Keratinocyte (primary cell): Measurements from ENCODE around the gene TMEM115. TPM values are rescaled to one million over a fixed set of nuclear protein-coding genes. Genes with fewer than 3 reads are reported as not detected.

Experiments
- DNase-seq: peaks from one replicate; pipeline ENCODE4 v3.0.0-alpha.2; 2011; ENCODE audit warnings: low read depth, missing footprints, low spot score
- FAIRE-seq: peaks from 2 replicates; lab custom pipeline; 2011; peaks lifted over from hg19 to GRCh38; lab: Jason Lieb, UNC
- H2AFZ ChIP-seq: 2 replicates; pipeline ENCODE4 v1.6.0; 2012; ENCODE audit warnings: low read length, control low read depth, inconsistent platforms; ENCODE audit not compliant: control insufficient read depth
- H3K27ac ChIP-seq: 2 replicates; pipeline ENCODE4 v1.5.1; 2011; ENCODE audit warnings: low read length; ENCODE audit not compliant: control insufficient read depth, insufficient read depth
- H3K27me3 ChIP-seq: 3 replicates; pipeline ENCODE4 v1.6.0; 2011; ENCODE audit warnings: low read length; ENCODE audit not compliant: control insufficient read depth, insufficient read depth; ENCODE audit errors: extremely low read depth
- H3K36me3 ChIP-seq, 2 experiments: 2 replicates in 1 of 2; 3 replicates in 1 of 2; pipeline ENCODE4 v1.5.1; 2011; ENCODE audit warnings: low read length in 2 of 2, mild to moderate bottlenecking in 1 of 2; ENCODE audit not compliant: control insufficient read depth in 2 of 2, insufficient read depth in 2 of 2; ENCODE audit errors: extremely low read depth in 1 of 2
- H3K4me1 ChIP-seq: 3 replicates; pipeline ENCODE4 v1.5.1; 2011; ENCODE audit warnings: low read length; ENCODE audit not compliant: control insufficient read depth, insufficient read depth; ENCODE audit errors: extremely low read depth
- H3K4me2 ChIP-seq: 3 replicates; pipeline ENCODE4 v1.6.0; 2011; ENCODE audit warnings: low read depth, low read length; ENCODE audit not compliant: control insufficient read depth, insufficient read depth; ENCODE audit errors: extremely low read depth
- H3K4me3 ChIP-seq, 3 experiments: fragments of 200-600 bp in 1 of 3; sonication (generic) in 1 of 3; 2 replicates in 2 of 3; 3 replicates in 1 of 3; pipeline ENCODE4 v1.5.1; 2011 to 2016; ENCODE audit warnings: low read length in 3 of 3, mild to moderate bottlenecking in 3 of 3, control low read depth in 2 of 3, inconsistent platforms in 1 of 3, low read depth in 1 of 3, mixed read lengths in 1 of 3, mixed run types in 1 of 3, moderate library complexity in 1 of 3; ENCODE audit not compliant: control insufficient read depth in 2 of 3, insufficient read depth in 2 of 3; ENCODE audit errors: extremely low read depth in 1 of 3
- H3K79me2 ChIP-seq: 2 replicates; pipeline ENCODE4 v1.6.0; 2012; ENCODE audit warnings: low read length; ENCODE audit not compliant: control insufficient read depth, insufficient read depth
- H3K9ac ChIP-seq: 3 replicates; pipeline ENCODE4 v1.6.0; 2011; ENCODE audit warnings: low read length; ENCODE audit not compliant: control insufficient read depth, insufficient read depth; ENCODE audit errors: extremely low read depth
- H3K9me1 ChIP-seq: 3 replicates; pipeline ENCODE4 v1.6.0; 2011; ENCODE audit warnings: low read length; ENCODE audit not compliant: control insufficient read depth, insufficient read depth; ENCODE audit errors: extremely low read depth
- H3K9me3 ChIP-seq: 2 replicates; pipeline ENCODE4 v1.5.1; 2012; ENCODE audit warnings: low read depth, low read length; ENCODE audit not compliant: control insufficient read depth
- H4K20me1 ChIP-seq: 3 replicates; pipeline ENCODE4 v1.6.0; 2011; ENCODE audit warnings: low read length; ENCODE audit not compliant: control insufficient read depth, insufficient read depth; ENCODE audit errors: extremely low read depth
- EZH2 ChIP-seq: IDR thresholded peaks from one replicate; pipeline ENCODE4 v1.6.1; 2012; ENCODE audit warnings: inconsistent platforms, mild to moderate bottlenecking, low read length, moderate library complexity
- dilution Hi-C: fragments of 300-500 bp; cut with MboI; formaldehyde crosslinking; loops from one replicate; pipeline ENCODE4 v1.7.0; 2020; ENCODE audit warnings: low sequenced_read_pairs; ENCODE audit not compliant: extremely low pct_ligation_motif_present
- polyA plus RNA-seq, 5 experiments: library from polyadenylated mRNA; depleted of rRNA in 3 of 5; stranded (reverse) in 3 of 5; stranded (forward) in 1 of 5; unstranded in 1 of 5; fragments of >200 nt; gene quantifications; 1 replicate in 1 of 5; 2 replicates in 3 of 5; 3 replicates in 1 of 5; pipeline versions ENCODE4 v1.2.1 to v1.2.3, GENCODE V29; 2011 to 2012; ENCODE audit warnings: missing spikeins in 2 of 5, low read depth in 1 of 5, low replicate concordance in 1 of 5
- TF ChIP-seq, protein P1 (sequence below), 3 experiments: IDR thresholded peaks in 1 of 3; conservative IDR thresholded peaks in 1 of 3; optimal IDR thresholded peaks in 1 of 3; 2 replicates in 2 of 3; 3 replicates in 1 of 3; pipeline versions ENCODE3 to v1.5.1; 2011; ENCODE audit warnings: low read length in 3 of 3, mild to moderate bottlenecking in 3 of 3, moderate library complexity in 2 of 3, control low read depth in 1 of 3, inconsistent platforms in 1 of 3; ENCODE audit not compliant: insufficient read depth in 2 of 3; ENCODE audit errors: extremely low read depth in 1 of 3

Gene TMEM115
- polyA plus RNA-seq, 1 donor (not counting 4 experiments of a cell fraction or from before 2014, with no cell fraction given), result 22.4 TPM

DNA sequence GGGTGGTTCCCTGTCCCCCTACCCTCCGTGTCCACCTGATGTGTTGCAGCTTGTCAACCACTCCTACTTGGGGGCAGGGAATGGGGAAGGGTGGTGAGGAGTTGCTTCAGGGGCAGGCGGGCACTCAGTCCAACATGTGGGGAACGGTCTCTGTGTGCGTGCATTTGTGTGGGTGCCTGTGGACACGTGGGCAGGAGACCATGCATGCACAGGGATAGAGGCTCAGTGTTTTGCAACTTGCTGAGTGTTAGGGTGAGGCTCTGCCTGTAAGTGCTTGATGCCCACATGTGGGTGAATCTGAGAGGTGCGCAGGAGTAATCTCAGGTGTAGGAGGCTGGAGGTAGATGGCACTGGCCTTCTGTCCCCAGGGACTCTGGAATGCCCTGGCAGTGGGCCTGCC is 24.4 kb upstream of the TMEM115 start:
- FAIRE-seq, result no peak
- H3K27me3 ChIP-seq, result peaks cover 31% of the 10 kb centered on the region
- no peak for DNase-seq
- no peak overlapping the region for H2AFZ ChIP-seq
- dilution Hi-C loops, result no loop called here
- H3K9ac ChIP-seq, result no peak overlapping the region
- H3K9me3 ChIP-seq, result no peaks in the 10 kb centered on the region
- no peaks in the 10 kb centered on the region for H3K4me1 ChIP-seq
- no peak overlapping the region for H3K4me3 ChIP-seq
- H3K9me1 ChIP-seq, result no peaks in the 10 kb centered on the region
- H3K79me2 ChIP-seq, result no peaks in the 10 kb centered on the region
- peaks cover 3% of the 10 kb centered on the region for H4K20me1 ChIP-seq
- no peak overlapping the region for H3K27ac ChIP-seq
- TF ChIP-seq, protein P1, sequence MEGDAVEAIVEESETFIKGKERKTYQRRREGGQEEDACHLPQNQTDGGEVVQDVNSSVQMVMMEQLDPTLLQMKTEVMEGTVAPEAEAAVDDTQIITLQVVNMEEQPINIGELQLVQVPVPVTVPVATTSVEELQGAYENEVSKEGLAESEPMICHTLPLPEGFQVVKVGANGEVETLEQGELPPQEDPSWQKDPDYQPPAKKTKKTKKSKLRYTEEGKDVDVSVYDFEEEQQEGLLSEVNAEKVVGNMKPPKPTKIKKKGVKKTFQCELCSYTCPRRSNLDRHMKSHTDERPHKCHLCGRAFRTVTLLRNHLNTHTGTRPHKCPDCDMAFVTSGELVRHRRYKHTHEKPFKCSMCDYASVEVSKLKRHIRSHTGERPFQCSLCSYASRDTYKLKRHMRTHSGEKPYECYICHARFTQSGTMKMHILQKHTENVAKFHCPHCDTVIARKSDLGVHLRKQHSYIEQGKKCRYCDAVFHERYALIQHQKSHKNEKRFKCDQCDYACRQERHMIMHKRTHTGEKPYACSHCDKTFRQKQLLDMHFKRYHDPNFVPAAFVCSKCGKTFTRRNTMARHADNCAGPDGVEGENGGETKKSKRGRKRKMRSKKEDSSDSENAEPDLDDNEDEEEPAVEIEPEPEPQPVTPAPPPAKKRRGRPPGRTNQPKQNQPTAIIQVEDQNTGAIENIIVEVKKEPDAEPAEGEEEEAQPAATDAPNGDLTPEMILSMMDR (optimal IDR thresholded peaks at IDR 0.05 in 1 of 3, IDR thresholded peaks at IDR 0.05 in 1 of 3, conservative IDR thresholded peaks at IDR 0.05 in 1 of 3; ENCODE audit: extremely low read depth in 1 of 3, insufficient read depth in 2 of 3, low read length in 3 of 3), result peak in 1 of 3 experiments; percentile 18
- TF ChIP-seq EZH2, result no peak
- H3K4me2 ChIP-seq, result no peak overlapping the region
- no peaks in the 10 kb centered on the region for H3K36me3 ChIP-seq

DNA sequence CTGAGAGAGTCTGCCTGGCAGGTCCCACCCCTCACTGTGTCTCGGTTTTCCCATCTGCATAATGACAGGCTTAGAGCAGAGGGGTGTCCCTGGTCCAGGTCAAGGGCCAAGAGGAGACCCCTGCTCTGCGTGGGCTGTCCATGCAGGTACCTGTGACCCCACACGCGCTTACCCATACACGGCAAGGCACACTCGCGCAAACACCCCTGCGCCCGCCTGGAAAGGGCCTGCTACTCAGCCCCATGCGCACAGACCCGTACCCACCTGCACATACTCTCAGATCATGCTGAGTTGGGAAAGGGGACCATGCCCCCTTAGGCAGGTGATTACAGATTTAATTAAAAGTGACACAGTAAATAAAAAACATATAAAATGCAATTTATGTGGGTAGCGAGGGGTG is 23.4 kb upstream of the TMEM115 start:
- FAIRE-seq, result no peak
- dilution Hi-C loops, result no loop called here
- Histone ChIP-seq H3K9ac (no peak overlapping the region), H3K36me3 (no peaks in the 10 kb centered on the region), H2AFZ (no peak overlapping the region), H3K4me1 (no peaks in the 10 kb centered on the region), H3K4me2 (no peak overlapping the region), H3K9me1 (no peaks in the 10 kb centered on the region), H3K27ac (no peak overlapping the region), H3K79me2 (no peaks in the 10 kb centered on the region), H3K27me3 (peaks cover 21% of the 10 kb centered on the region), H3K9me3 (no peaks in the 10 kb centered on the region), H3K4me3 (no peak overlapping the region), H4K20me1 (peaks cover 3% of the 10 kb centered on the region)
- TF ChIP-seq, protein P1 (optimal IDR thresholded peaks at IDR 0.05 in 1 of 3, IDR thresholded peaks at IDR 0.05 in 1 of 3, conservative IDR thresholded peaks at IDR 0.05 in 1 of 3; ENCODE audit: extremely low read depth in 1 of 3, insufficient read depth in 2 of 3, low read length in 3 of 3), result no peak
- no peak for TF ChIP-seq EZH2
- DNase-seq, result no peak
